HL-60/S4 treated with retinoic acid at 250 ng/mL for 4 days and 3 days (cell line): ENCODE measurements around the gene HSPB9.

Experiments used
- in situ Hi-C: fragments of 300-500 bp; cut with MboI; formaldehyde crosslinking; loops from 2 replicates; pipeline ENCODE4 v1.7.0; 2022; ENCODE audit warnings: low sequenced_read_pairs

Gene HSPB9

DNA sequence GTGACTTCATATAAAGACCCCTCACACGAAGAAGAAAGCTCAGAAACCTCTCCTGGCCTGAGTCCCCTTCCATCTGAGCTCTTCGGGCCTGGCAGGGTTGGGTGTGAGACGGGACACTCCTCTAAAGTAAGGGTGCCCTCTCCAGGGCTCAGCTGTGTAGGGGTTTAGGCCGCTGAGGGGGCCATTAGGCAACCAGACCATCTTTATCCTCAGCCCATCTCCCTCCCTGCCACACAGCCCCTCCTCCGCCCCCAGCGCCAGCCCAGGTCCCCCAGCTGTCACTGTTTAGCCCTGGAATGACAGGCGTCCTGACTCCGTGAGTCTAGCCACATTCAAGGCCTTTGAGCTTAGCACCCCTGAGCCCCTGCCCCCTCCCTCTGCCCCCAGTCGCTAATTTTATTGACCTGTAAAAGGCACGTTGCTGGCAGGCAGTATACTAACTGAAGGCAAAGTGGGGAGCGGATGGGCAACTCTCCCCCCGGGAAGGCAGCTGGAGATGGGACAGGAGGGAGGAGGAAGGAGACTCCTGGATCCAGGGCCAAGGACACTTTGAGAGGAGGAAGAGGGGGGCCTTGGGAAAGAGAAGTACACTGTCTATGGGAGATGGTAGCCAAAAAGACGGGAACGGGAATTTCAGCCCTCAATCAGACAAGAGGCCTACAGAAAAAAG is 23.7 kb upstream of the HSPB9 start:
- in situ Hi-C loops, result no loop called here

GRCh38 chr17:42101513-42102292 is 20.9 kb upstream of the HSPB9 start:
- in situ Hi-C loops, result loop anchor here (25.0 kb wide), 1 partner anchor 364 kb away; the partner anchor contains the start of gene HAP1

- in situ Hi-C loops, result loop anchor here (25.0 kb wide), 1 partner anchor 366 kb away; the partner anchor contains the start of gene HAP1
Measured at GRCh38 chr17:42103221-42103954, 19.2 kb upstream of the HSPB9 start.

- in situ Hi-C loops, result loop anchor here (25.0 kb wide), 1 partner anchor 367 kb away; the partner anchor contains the start of gene HAP1
Measured at GRCh38 chr17:42104264-42104663, 18.3 kb upstream of the HSPB9 start.

- in situ Hi-C loops, result loop anchor here (25.0 kb wide), 1 partner anchor 369 kb away; the partner anchor contains the start of gene HAP1
Measured at GRCh38 chr17:42106009-42106408, 16.6 kb upstream of the HSPB9 start.

DNA sequence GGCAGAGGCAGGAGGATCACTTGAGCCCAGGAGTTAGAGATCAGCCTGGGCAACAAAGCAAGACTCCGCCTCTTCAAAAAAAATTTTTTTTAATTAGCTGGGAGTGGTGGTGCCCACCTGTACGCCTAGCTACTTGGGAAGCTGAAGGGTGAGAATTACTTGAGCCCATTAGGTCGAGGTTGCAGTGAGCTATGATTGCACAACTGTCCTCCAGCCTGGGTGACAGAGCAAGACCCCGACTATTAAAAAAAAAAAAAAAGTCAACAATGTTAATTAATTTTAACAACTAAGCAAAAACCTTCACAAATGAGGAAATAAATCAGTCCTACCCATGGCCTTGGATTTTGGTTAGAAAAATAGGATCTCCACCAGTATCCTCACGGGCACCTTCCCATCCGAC is 15.5 kb upstream of the HSPB9 start:
- in situ Hi-C loops, result loop anchor here (25.0 kb wide), 1 partner anchor 370 kb away; the partner anchor contains the start of gene HAP1

DNA sequence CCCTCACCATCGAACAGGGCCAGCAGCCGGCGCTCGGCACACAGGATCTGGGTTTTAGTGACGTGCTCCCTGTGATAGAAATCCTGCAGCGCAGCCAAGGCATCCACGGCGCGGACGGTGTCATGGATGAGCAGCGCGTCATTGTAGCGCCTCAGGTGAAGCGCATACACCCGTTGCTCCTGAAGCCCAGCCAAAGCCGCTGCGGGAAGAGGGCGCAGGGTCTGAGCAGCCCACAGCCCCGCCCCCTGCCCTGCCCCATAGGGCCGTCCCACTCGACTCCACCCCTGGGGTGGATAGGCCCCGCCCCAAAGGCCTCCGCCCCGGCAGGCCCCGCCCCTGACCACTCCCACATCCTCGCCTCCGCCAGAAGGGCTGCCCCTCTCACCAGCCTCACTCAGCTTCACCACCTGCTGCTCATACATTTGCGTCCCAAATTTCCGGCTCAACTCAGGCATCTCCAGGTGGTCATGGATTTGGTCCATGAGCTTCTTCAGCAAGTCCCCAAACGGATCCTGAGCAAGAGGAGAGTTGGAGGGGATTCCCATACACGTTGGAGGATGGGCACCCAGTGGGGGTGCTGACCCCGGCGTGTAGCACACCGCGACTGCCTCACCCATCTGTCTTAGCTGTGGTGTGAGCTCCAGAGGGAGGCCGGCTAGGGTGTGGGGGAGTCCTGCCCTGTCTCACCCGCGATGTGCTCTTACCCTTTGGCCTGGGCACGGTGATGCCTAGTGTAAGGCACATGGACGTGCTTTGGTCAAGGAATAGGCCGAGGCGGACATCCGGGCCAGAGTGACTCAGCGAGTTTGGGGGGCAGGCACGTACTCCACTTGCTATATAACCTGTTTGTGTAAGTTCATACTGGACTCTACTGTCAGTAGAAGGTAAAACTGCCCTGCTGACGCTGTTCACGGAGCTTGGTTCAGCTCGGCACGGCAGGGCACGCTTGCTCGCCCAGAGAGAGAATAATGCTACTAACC is 14.7 kb upstream of the HSPB9 start:
- in situ Hi-C loops, result loop anchor here (25.0 kb wide), 1 partner anchor 371 kb away; the partner anchor contains the start of gene HAP1

DNA sequence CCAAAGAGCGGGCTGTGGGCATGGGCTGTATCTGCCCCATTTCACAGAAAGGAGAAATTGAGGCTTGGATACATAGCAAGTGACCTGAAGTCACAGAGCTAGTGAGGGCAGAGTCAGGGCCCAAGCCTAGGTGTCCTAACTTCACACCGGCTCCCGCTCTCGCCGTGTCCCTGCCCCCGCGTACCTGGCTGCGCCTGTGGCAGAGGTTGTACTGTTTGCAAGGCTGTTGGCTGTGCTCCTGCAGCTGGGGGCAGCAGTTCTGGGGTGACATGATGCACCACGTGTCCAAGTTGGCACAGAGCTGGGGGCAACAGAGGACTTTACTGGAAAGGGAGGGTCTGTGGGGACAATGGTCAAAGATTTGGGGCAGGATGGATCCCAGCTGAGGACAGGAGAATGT is 13.5 kb upstream of the HSPB9 start:
- in situ Hi-C loops, result loop anchor here (25.0 kb wide), 1 partner anchor 372 kb away; the partner anchor contains the start of gene HAP1

GRCh38 chr17:42110301-42111264 is 12.0 kb upstream of the HSPB9 start:
- in situ Hi-C loops, result loop anchor here (10.0 to 25.0 kb wide), 2 partner anchors 146 to 373 kb away; partner anchors contain the start of genes CNP and HAP1

- in situ Hi-C loops, result loop anchor here (10.0 to 25.0 kb wide), 2 partner anchors 146 to 374 kb away; partner anchors contain the start of genes CNP and HAP1
Measured at GRCh38 chr17:42111265-42111636, 11.4 kb upstream of the HSPB9 start.

DNA sequence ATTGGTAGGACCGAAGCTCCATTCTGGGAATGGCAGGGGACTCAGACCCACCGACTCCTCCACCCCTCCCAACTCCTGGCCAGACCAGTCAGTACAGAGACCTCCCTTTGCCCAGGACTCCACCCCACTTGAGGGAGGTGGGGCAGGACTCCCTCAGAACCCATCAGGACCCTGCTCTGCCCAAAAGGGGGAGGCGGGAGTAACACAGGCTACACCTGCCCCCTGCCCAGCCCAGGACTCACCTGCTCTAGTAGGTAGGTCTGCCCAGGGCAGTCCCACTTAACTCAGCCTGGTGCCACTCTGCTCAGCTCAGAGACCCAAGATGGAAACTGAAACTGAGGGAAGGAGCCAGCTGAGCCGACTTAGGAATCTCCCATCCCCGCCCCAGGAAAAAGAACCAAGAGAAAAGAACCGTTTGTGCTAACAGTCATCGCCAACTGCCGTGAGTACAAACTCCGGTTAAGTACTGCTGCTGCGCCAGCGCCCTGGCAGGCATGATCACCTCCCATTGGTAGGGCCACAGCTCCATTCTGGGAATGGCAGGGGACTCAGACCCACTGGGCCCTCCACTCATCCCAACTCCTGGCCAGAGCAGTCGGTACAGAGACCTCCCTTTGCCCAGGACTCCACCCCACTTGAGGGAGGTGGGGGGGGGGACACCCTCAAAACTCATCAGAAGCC is 10.6 kb upstream of the HSPB9 start:
- in situ Hi-C loops, result loop anchor here (10.0 to 25.0 kb wide), 2 partner anchors 147 to 375 kb away; partner anchors contain the start of genes CNP and HAP1

DNA sequence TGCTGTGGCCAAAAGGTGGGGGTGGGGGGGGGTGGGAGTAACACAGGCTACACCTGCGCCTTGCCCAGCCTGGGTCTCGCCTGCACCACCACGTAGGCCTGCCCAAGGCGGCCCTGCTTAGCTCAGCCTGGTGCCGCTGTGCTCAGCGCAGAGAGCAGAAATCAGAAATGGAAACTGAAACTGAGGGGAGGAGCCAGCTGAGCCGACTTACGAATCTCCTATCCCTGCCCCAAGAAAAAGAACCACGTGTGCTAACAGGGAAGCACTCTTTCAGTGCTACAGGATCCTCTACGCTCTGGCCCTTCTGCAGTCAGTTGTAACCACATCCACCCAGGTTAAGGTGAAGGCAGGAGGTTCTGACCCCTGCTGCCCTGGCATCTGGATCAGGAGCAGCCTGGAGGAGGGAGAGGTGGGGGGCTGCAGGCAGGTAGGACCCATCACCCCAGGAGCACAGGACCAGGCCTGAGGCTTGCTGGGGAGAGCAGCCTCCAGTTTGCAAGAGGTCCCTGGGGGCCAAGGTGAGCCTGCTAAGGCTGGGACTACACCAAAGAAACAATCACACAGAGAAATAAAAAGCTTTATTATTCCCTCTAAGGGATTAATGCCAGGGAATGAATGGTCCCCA is 9.9 kb upstream of the HSPB9 start, which contains the start of gene DHX58:
Gene DHX58, minus strand, starts transcription at position 163 of the 625 bp plus-strand sequence. CDS start 822 bp downstream, outside the sequence.
- in situ Hi-C loops, result loop anchor here (10.0 to 25.0 kb wide), 2 partner anchors 148 to 375 kb away; partner anchors contain the start of genes CNP and HAP1

- in situ Hi-C loops, result loop anchor here (10.0 to 25.0 kb wide), 2 partner anchors 149 to 376 kb away; partner anchors contain the start of genes CNP and HAP1
Measured at GRCh38 chr17:42113293-42114069, 9.1 kb upstream of the HSPB9 start.

GRCh38 chr17:42114118-42114517 is 8.5 kb upstream of the HSPB9 start:
- in situ Hi-C loops, result loop anchor here (10.0 to 25.0 kb wide), 2 partner anchors 149 to 377 kb away; partner anchors contain the start of genes CNP and HAP1

DNA sequence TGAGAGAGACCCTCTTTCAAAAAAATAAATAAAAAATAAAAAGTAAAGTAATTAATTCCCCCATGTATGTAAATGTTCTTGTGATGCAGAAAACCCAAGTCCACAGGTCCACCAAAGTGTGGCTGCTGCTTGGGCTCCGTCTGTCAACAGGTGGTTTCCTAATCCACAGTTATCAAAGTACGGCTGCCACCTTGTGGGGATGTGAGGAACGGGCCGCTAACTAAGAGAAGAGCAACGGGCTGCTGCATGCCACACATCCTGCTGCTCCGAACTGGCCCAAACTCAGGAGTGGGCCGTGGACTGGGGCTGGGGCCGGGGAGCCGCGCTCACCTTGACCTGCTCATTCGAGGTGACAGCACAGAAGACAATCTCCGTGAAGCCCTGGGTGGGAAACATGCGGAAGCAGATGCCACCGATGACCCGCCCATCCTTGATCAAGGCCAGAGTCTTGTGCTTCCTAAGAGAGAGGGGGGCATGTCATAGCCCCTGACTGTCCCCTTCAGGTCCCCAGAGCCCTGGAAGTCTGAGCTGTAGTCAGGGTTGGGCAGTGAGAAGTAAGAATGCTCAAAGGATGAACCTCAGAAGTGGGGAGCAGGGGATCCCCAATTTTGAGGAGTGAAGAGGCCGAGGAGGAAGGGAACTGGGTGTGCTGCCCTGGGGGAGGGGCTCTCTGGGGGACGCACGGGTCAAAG is 5.8 kb upstream of the HSPB9 start:
- in situ Hi-C loops, result loop anchor here (10.0 to 25.0 kb wide), 2 partner anchors 152 to 380 kb away; partner anchors contain the start of genes CNP and HAP1
